ENCODE data around the gene STK32B.

GRCh38 chr4:5544762-5545161 lies 493.5 kb downstream of the STK32B start:
- TF ChIP-seq CTCF (conservative IDR thresholded peaks at IDR 0.05; ENCODE audit: low read length) (no peak), EZH2phosphoT487 (IDR thresholded peaks at IDR 0.05; ENCODE audit: borderline replicate concordance) (no peak)

Data from Loucy (cell line).